ENCODE results near the gene NFU1.

NFU1 gene

DNA sequence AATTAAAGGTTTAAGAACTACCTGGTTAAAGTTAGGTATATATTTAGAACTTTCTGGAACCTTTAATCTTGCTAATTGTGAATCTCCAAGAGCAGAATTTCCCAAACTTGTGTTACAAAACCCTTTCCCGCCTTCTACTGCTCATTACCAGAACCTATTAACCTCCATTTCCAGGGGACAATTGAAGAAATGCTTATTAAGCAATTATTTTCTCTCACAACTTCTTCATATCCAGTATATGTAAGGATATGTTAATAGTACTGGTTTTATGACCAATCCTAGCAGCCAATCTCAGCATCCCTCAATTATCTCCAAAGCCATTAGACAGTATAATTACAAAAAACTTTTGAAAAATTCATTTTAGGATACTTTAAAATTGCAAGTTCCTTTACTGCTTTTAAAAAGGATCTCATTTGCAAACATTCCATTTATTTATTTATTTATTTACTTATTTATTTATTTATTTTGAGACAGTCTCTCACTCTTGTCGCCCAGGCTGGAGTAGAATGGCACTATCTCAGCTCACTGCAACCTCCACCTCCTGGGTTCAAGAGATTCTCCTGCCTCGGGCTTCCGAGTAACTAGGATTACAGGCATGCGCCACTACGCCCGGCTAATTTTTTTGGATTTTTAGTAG lies 53.9 kb downstream of the NFU1 start:
- no peak overlapping the region for H3K27ac ChIP-seq (ENCODE audit: extremely low read depth, low read depth, low read length)
- CTCF ChIA-PET, result interaction anchor here (0.6 kb wide), 1 partner anchor 14 kb away, joined by 3 read pairs; no protein-coding TSS in a partner anchor
- H3K4me3 ChIP-seq (ENCODE audit: low read depth, low read length), result no peak overlapping the region
- H3K36me3 ChIP-seq (ENCODE audit: control insufficient read depth in 2 of 2, insufficient read depth in 1 of 2, low read length in 2 of 2), result peaks cover 0 to 3% of the 10 kb centered on the region in 2 experiments; a peak in 1 of 3 replicates
- POLR2A ChIA-PET, result no interaction called here
- H3K4me1 ChIP-seq (ENCODE audit: control insufficient read depth, insufficient read depth, low read length), result no peaks in the 10 kb centered on the region
- H3K9me3 ChIP-seq (ENCODE audit: control insufficient read depth, insufficient read depth, low read depth, low read length), result no peaks in the 10 kb centered on the region
- TF ChIP-seq ZNF140 (tag by site-specific recombination; IDR thresholded peaks at IDR 0.05) (peak; percentile 90), ZNF292 (tag by site-specific recombination; IDR thresholded peaks at IDR 0.05; ENCODE audit: borderline replicate concordance, low read depth) (peak; percentile 74; the same call in 1 of the 2 replicates), ZNF404 (tag by site-specific recombination; IDR thresholded peaks at IDR 0.05) (0 out of 2 replicates have a peak, but pooled peaks have one; percentile 43), ZNF426 (tag by site-specific recombination; IDR thresholded peaks at IDR 0.05) (peak; percentile 61), ZBTB6 (tag by site-specific recombination; IDR thresholded peaks at IDR 0.05) (no peak), GLI2 (tag by site-specific recombination; IDR thresholded peaks at IDR 0.05; ENCODE audit: borderline replicate concordance, low read depth) (peak; percentile 16; the same call in 1 of the 2 replicates), ZNF513 (tag by site-specific recombination; IDR thresholded peaks at IDR 0.05) (no peak), ZBTB11 (tag by site-specific recombination; conservative IDR thresholded peaks at IDR 0.05; ENCODE audit: low read depth) (peak; percentile 63), ZBTB8A (tag by site-specific recombination; IDR thresholded peaks at IDR 0.05) (peak; percentile 51), ZNF518A (tag by site-specific recombination; conservative IDR thresholded peaks at IDR 0.05; ENCODE audit: low read depth) (peak; percentile 79), ZNF354C (tag by site-specific recombination; IDR thresholded peaks at IDR 0.05; ENCODE audit: borderline replicate concordance, low read depth) (peak; percentile 88), ZNF623 (tag by site-specific recombination; IDR thresholded peaks at IDR 0.05) (peak; percentile 56), ZNF311 (tag by site-specific recombination; IDR thresholded peaks at IDR 0.05; ENCODE audit: borderline replicate concordance) (no peak), ZNF777 (tag by site-specific recombination; IDR thresholded peaks at IDR 0.05; ENCODE audit: borderline replicate concordance) (no peak), ZNF560 (tag by site-specific recombination; IDR thresholded peaks at IDR 0.05; ENCODE audit: borderline replicate concordance) (0 out of 2 replicates have a peak, but pooled peaks have one; percentile 41), ZNF654 (tag by site-specific recombination; IDR thresholded peaks at IDR 0.05; ENCODE audit: low read depth) (0 out of 2 replicates have a peak, but pooled peaks have one; percentile 16), SP7 (tag by site-specific recombination; IDR thresholded peaks at IDR 0.05) (no peak), GLI4 (tag by site-specific recombination; IDR thresholded peaks at IDR 0.05) (no peak), ZNF394 (tag by site-specific recombination; IDR thresholded peaks at IDR 0.05; ENCODE audit: borderline replicate concordance) (peak; percentile 90; the same call in 1 of the 2 replicates), ZNF791 (tag by site-specific recombination; IDR thresholded peaks at IDR 0.05) (peak; percentile 75), ZNF571 (tag by site-specific recombination; IDR thresholded peaks at IDR 0.05) (no peak), KLF16 (tag by site-specific recombination; IDR thresholded peaks at IDR 0.05) (no peak), ZNF19 (tag by site-specific recombination; IDR thresholded peaks at IDR 0.05; ENCODE audit: low read depth) (0 out of 2 replicates have a peak, but pooled peaks have one; percentile 34), ZNF558 (tag by site-specific recombination; IDR thresholded peaks at IDR 0.05) (peak; percentile 59; the same call in 1 of the 2 replicates), ZIC2 (tag by site-specific recombination; IDR thresholded peaks at IDR 0.05) (no peak), ZNF501 (tag by site-specific recombination; IDR thresholded peaks at IDR 0.05) (0 out of 2 replicates have a peak, but pooled peaks have one; percentile 34), WT1 (tag by site-specific recombination; IDR thresholded peaks at IDR 0.05) (no peak)
